WTC11 (cell line): ENCODE measurements around the gene SCN8A.

Experiments
- CTCF ChIP-seq: fragments of 200-600 bp; IDR thresholded peaks from 2 replicates; pipeline ENCODE4 v1.8.0; 2022; ENCODE audit warnings: antibody characterized with exemption
- E2F1 ChIP-seq: sonication (generic); formaldehyde crosslinking; IDR thresholded peaks from 2 replicates; pipeline ENCODE4 v1.8.0; 2022; ENCODE audit warnings: mild to moderate bottlenecking, missing genetic modification reagents
- FOXP4 ChIP-seq: sonication (generic); formaldehyde crosslinking; IDR thresholded peaks from 2 replicates; pipeline ENCODE4 v1.8.0; 2022; ENCODE audit warnings: mild to moderate bottlenecking, missing genetic modification reagents
- GTF2I ChIP-seq: fragments of 250-450 bp; sonication (Bioruptor Pico); conservative IDR thresholded peaks from 2 replicates; pipeline ENCODE4 v1.4.0; 2021; ENCODE audit warnings: mild to moderate bottlenecking
- IRF1 ChIP-seq: sonication (generic); formaldehyde crosslinking; IDR thresholded peaks from 2 replicates; pipeline ENCODE4 v1.8.0; 2023; ENCODE audit warnings: missing genetic modification reagents
- MAX ChIP-seq: sonication (generic); formaldehyde crosslinking; IDR thresholded peaks from 2 replicates; pipeline ENCODE4 v1.8.0; 2022; ENCODE audit warnings: mild to moderate bottlenecking, missing genetic modification reagents
- MLX ChIP-seq: sonication (generic); formaldehyde crosslinking; IDR thresholded peaks from 2 replicates; pipeline ENCODE4 v1.8.1; 2023; ENCODE audit warnings: mild to moderate bottlenecking, missing genetic modification reagents, moderate library complexity
- NR2C2 ChIP-seq: sonication (generic); formaldehyde crosslinking; IDR thresholded peaks from 2 replicates; pipeline ENCODE4 v1.8.0; 2022; ENCODE audit warnings: mild to moderate bottlenecking, missing genetic modification reagents
- PREB ChIP-seq: sonication (generic); formaldehyde crosslinking; IDR thresholded peaks from 2 replicates; pipeline ENCODE4 v1.8.1; 2022; ENCODE audit warnings: mild to moderate bottlenecking, missing genetic modification reagents, moderate library complexity, borderline replicate concordance
- STAT6 ChIP-seq: sonication (generic); formaldehyde crosslinking; conservative IDR thresholded peaks from 2 replicates; pipeline ENCODE4 v1.8.1; 2023; ENCODE audit warnings: mild to moderate bottlenecking, low read depth, missing genetic modification reagents, moderate library complexity
- USF2 ChIP-seq: sonication (generic); formaldehyde crosslinking; IDR thresholded peaks from 2 replicates; pipeline ENCODE4 v1.8.1; 2023; ENCODE audit warnings: mild to moderate bottlenecking, missing genetic modification reagents, moderate library complexity
- ZNF138 ChIP-seq: sonication (generic); formaldehyde crosslinking; conservative IDR thresholded peaks from 2 replicates; pipeline ENCODE4 v1.8.1; 2022; ENCODE audit warnings: mild to moderate bottlenecking, moderate library complexity, missing genetic modification reagents

- TF ChIP-seq CTCF (no peak), ZNF138 (no peak), PREB (CRISPR knock-in tag) (no peak), MAX (no peak), MLX (CRISPR knock-in tag) (no peak), E2F1 (CRISPR knock-in tag) (no peak), NR2C2 (CRISPR knock-in tag) (no peak), USF2 (CRISPR knock-in tag) (no peak), GTF2I (CRISPR knock-in tag) (no peak), IRF1 (CRISPR knock-in tag) (no peak), FOXP4 (no peak), STAT6 (CRISPR knock-in tag) (no peak)
Observed at GRCh38 chr12:51815571-51815970, 224.5 kb downstream of the SCN8A start.
